ENCODE data around the gene NR5A1. TPM values are rescaled to one million over a fixed set of nuclear protein-coding genes. Genes with fewer than 3 reads are reported as not detected.

NR5A1 gene
- total RNA-seq, 6 experiments from 2014 or later = not detected

DNA sequence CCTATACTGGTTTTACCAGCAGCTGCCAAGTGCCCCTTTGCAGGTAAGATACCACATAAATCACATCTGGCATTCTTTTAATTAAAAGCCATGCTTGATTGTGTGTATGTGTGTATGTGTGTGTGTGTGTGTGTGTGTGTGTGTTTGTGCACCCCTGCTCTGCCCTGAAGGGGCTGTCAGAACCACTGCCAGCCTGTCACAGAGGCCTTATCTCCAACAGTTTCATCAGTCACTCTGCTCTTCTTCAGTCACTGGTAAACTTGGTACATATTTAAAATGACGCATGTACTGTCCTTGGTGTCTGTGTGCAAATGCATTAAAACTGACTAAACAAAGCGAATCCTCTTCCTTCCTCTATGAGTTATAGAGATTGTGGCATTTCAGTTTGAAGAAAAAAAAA is 19.0 kb upstream of the NR5A1 start:
- peaks cover 10% of the 10 kb centered on the region for H3K4me1 Mint-ChIP-seq (ENCODE audit: low read depth)
- H3K4me3 Mint-ChIP-seq = no peak overlapping the region
- H3K9me3 Mint-ChIP-seq = no peaks in the 10 kb centered on the region
- TF ChIP-seq, protein P1, sequence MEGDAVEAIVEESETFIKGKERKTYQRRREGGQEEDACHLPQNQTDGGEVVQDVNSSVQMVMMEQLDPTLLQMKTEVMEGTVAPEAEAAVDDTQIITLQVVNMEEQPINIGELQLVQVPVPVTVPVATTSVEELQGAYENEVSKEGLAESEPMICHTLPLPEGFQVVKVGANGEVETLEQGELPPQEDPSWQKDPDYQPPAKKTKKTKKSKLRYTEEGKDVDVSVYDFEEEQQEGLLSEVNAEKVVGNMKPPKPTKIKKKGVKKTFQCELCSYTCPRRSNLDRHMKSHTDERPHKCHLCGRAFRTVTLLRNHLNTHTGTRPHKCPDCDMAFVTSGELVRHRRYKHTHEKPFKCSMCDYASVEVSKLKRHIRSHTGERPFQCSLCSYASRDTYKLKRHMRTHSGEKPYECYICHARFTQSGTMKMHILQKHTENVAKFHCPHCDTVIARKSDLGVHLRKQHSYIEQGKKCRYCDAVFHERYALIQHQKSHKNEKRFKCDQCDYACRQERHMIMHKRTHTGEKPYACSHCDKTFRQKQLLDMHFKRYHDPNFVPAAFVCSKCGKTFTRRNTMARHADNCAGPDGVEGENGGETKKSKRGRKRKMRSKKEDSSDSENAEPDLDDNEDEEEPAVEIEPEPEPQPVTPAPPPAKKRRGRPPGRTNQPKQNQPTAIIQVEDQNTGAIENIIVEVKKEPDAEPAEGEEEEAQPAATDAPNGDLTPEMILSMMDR (IDR thresholded peaks at IDR 0.05) = no peak
- H3K27ac Mint-ChIP-seq = no peak overlapping the region
- peaks cover 13% of the 10 kb centered on the region for H3K27me3 Mint-ChIP-seq (ENCODE audit: insufficient read depth)
- H3K36me3 Mint-ChIP-seq (ENCODE audit: low read depth) = no peaks in the 10 kb centered on the region
- no peak for DNase-seq

GRCh38 chr9:124522121-124523098 is 15.2 kb upstream of the NR5A1 start:
- Mint-ChIP-seq H3K4me3 (no peak overlapping the region), H3K27ac (no peak overlapping the region), H3K36me3 (ENCODE audit: low read depth) (no peaks in the 10 kb centered on the region), H3K4me1 (ENCODE audit: low read depth) (peaks cover 3% of the 10 kb centered on the region), H3K27me3 (ENCODE audit: insufficient read depth) (peaks cover 30% of the 10 kb centered on the region), H3K9me3 (no peaks in the 10 kb centered on the region)
- no peak for DNase-seq
- TF ChIP-seq, protein P1 (IDR thresholded peaks at IDR 0.05) = 0 out of 2 replicates have a peak, but pooled peaks have one; percentile 11

DNA sequence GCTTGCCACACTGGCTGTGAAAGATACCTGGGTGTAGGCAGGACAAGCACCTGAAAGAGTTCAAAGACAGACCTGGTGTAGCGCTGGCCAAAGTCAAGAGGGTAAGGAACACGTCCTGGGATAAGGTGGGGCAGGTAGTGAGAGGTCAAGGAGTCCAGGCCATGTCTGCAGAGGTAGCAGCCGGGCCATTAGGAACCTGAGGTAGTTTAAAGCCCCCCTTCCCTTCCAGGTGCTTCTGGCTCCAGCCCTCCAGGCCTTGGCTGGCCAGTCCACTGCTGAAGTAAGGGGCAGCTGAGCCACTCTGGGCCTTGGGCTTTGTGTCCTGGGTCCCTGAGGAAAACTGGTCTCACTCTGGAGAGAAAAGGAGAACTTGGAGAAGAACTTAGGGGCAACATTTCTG is 13.9 kb upstream of the NR5A1 start:
- Mint-ChIP-seq H3K27me3 (ENCODE audit: insufficient read depth) (peaks cover 42% of the 10 kb centered on the region), H3K27ac (no peak overlapping the region), H3K4me1 (ENCODE audit: low read depth) (no peaks in the 10 kb centered on the region; the same call in 1 of the 2 replicates), H3K4me3 (no peak overlapping the region), H3K36me3 (ENCODE audit: low read depth) (no peaks in the 10 kb centered on the region), H3K9me3 (no peaks in the 10 kb centered on the region)
- TF ChIP-seq, protein P1 (IDR thresholded peaks at IDR 0.05) = no peak
- no peak for DNase-seq

- Mint-ChIP-seq H3K4me3 (no peak overlapping the region), H3K4me1 (ENCODE audit: low read depth) (no peaks in the 10 kb centered on the region; the same call in 1 of the 2 replicates), H3K36me3 (ENCODE audit: low read depth) (no peaks in the 10 kb centered on the region), H3K27me3 (ENCODE audit: insufficient read depth) (peaks cover 42% of the 10 kb centered on the region), H3K27ac (no peak overlapping the region), H3K9me3 (no peaks in the 10 kb centered on the region)
- no peak for DNase-seq
- TF ChIP-seq, protein P1 (IDR thresholded peaks at IDR 0.05) = no peak
These were observed 13.0 kb upstream of the NR5A1 start for GRCh38 chr9:124520206-124520596.

DNA sequence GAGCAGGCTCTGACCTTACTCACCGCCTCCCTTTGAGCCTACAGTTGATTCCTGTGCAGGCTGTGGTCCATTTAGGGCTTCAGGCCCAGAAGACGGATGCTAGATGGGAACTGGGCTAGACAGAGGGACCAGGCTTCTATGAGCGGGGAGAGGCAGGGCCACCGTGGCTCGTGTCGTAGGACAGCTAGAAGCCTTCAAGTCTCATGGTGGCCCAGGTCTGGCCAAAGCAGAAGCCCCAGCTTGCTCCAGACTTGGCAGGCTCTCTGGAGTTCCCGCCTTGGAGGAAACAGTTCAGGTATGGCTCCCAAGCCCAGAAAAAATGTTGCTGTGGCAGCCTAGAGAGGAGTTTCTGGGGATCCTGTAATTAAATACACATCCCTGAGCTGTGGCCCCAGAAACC is 10.9 kb upstream of the NR5A1 start:
- no peak overlapping the region for H3K27ac Mint-ChIP-seq

More for the DNA sequence above, 10.9 kb upstream of the NR5A1 start:
- no peaks in the 10 kb centered on the region for H3K9me3 Mint-ChIP-seq
- no peak for DNase-seq
- H3K27me3 Mint-ChIP-seq (ENCODE audit: insufficient read depth) = peaks cover 38% of the 10 kb centered on the region
- no peaks in the 10 kb centered on the region; the same call in 1 of the 2 replicates for H3K4me1 Mint-ChIP-seq (ENCODE audit: low read depth)
- TF ChIP-seq, protein P1 (IDR thresholded peaks at IDR 0.05) = no peak
- no peaks in the 10 kb centered on the region for H3K36me3 Mint-ChIP-seq (ENCODE audit: low read depth)
- no peak overlapping the region for H3K4me3 Mint-ChIP-seq

Data from HFFc6 (cell line).